HG03175 (cell line): ENCODE measurements around the gene ZNF426.

Experiments used
- ATAC-seq: cut with Tn5 transposase; IDR thresholded peaks from one replicate; pipeline ENCODE4 v1.9.1; 2021; ENCODE audit warnings: mild to moderate bottlenecking, moderate library complexity; ENCODE audit not compliant: unreplicated experiment

Gene ZNF426

GRCh38 chr19:9498183-9498902 lies 40.1 kb downstream of the ZNF426 start, which contains the start of gene ZNF560:
Gene ZNF560 (minus strand): TSS chr19:9498616. CDS start chr19:9475313, 23,303 bp downstream.
- ATAC-seq, result no peak

- ATAC-seq, result no peak
These were observed 44.3 kb downstream of the ZNF426 start for GRCh38 chr19:9494096-9494495.

GRCh38 chr19:9487016-9487415 lies 51.4 kb downstream of the ZNF426 start:
- ATAC-seq, result no peak

GRCh38 chr19:9485140-9485539 lies 53.3 kb downstream of the ZNF426 start:
- no peak for ATAC-seq

- no peak for ATAC-seq
These were observed 63.5 kb downstream of the ZNF426 start for GRCh38 chr19:9474975-9475374.
